ENCODE data around the gene SMIM10L1.

SMIM10L1 gene

DNA sequence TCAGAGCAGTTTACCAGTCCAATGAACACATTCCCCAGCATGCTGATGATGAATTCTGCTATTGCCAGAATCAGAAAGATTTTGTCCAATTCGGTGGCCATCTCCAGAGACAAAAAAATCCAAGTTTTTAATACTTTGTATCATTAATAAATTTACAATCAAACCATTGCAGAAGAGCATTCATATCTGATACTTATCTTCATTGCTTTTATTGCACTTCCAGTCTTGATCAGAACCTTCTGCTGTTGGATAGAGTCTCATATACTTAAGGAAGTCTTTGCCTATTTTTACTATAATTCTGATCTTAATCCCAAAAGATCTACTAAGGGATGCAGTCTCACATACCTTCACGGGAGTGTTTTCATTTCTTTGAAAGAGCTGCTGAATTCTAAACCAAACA lies 15.8 kb downstream of the SMIM10L1 start, which contains the start of gene TAS2R42:
Gene TAS2R42 (minus strand): TSS at position 101 of the 400 bp plus-strand sequence. CDS start 0 bp downstream, at position 101.
- no peak for DNase-seq (ENCODE audit: low read depth)

DNA sequence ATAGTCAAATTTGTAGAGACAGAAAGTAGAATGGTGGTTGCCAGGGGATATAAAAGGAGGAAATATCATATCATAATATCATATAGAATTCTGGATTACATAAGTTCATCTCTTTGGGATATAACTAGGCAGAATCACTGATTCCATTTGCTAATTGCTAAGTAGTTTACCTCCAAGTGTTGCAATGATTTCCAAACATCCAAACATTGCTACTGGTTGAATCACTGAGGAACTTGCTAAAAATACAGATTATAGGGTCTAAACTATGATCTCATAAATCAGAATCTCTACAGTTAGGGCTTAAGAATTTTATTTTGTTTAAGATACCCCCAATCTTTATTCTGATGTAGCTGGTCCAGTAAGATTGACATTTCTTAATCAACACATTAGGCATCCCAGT lies 31.8 kb downstream of the SMIM10L1 start:
- no peak for DNase-seq (ENCODE audit: low read depth)

DNA sequence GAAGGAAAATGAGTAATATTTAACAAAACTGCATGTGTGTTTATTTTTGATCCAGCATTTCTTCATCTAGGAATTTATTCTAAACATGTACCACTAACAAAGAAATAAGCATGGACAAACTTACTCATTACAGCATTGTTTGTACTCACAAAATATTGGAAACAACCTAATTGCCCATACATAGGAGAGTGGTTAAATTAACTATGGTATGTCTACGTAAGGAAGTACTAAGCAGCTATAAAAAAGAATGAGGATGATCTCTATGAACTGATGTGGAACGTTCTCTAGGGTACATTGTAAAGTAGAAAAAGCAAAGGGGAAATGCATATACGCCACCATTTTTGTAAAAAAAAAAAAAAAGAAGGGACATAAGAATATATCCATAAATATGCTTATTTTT lies 33.2 kb downstream of the SMIM10L1 start:
- DNase-seq (ENCODE audit: low read depth) = no peak

DNA sequence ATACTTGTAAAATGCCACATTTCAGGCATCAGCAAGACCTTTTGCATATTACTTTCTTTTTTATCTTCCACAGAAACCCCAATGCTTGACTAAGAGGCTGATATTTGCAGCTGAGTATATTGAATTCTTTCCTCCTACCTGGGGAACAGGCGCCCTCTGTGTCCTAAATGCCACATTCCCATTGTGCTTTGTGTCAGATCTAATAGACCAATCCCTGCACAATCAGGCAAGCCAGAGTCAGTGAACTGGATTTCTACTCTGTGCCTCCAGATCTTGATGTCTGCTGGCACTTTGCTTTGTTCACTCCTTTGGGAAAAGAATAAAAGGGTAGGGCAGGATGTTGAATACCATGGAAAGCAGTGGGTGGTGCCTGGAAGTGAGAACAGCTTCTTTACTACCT lies 38.1 kb downstream of the SMIM10L1 start:
- DNase-seq (ENCODE audit: low read depth) = no peak

Data from non-pigmented ciliary epithelial cell (primary cell).